M059J (cell line): ENCODE data around the gene TMOD1. TPM values are rescaled to one million over a fixed set of nuclear protein-coding genes. Genes with fewer than 3 reads are reported as not detected.

Source experiments
- DNase-seq: peaks from one replicate; pipeline ENCODE4 v3.0.0-alpha.2; 2012; ENCODE audit warnings: low read depth
- total RNA-seq: library from RNA; depleted of rRNA; stranded (reverse); fragments of >200 nt; shearing (Covaris generic); gene quantifications from 2 replicates; pipeline ENCODE4 v1.2.3, GENCODE V29; 2014

The TMOD1 gene
- total RNA-seq, 1 experiment from 2014 or later: 2.4 TPM

GRCh38 chr9:97517331-97518089, 16.0 kb downstream of the TMOD1 start:
- DNase-seq: no peak

DNA sequence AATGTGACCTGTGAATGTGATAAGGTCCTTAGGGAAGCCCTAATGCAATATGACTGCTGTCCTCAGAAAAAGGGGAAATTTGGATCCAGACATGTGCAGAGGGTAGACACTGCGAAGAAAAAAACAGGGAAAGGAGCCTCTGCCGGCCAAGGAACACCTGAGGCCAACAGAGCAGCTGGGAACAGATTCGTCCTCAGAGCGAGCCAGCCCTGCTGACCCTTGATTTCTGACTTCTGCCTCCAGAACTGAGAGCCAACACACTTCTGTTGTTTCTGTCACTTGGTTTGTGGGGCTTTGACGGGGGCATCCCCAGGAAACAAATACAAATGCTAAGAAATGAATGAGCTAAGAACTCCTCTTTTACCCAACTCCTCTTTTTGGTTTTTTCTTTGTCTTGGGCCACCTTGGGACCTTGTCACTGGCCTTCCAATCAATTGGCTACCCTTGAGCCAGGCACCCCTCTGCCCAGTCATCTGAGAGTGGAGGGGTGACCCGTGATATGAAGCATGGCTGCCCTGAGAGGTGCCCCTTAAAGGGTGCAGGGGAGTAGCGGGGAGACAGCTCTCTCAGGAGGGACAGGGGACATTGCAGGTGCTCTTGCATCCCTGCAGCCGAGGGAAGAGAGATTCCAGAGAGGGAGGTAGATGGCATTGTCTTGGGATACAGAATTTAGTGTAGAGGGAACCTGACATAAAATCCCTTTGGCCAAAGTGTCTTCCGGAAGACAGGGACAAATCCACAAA, 16.9 kb downstream of the TMOD1 start:
- no peak for DNase-seq

DNA sequence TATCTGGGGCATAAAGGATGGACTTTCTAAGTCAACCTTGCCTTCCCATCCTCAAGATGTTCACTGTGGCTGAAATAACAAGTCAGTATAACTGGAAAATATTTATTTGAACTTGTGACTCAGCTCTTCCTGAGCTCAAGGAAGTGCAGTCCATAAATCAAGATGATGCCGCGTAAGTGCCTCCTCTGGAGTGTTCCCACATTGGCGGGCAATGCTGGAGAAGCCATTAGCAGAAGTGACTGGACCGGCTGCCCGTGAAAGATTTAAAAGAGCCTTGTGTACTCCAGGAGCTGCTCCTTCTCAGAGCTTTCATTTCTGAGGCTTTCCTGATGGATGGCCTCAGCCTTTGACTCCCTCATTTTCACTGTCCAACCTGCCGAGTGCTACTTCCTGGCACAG, 17.4 kb downstream of the TMOD1 start:
- DNase-seq: peak; percentile 97

GRCh38 chr9:97519441-97519970, 18.0 kb downstream of the TMOD1 start:
- no peak for DNase-seq

DNA sequence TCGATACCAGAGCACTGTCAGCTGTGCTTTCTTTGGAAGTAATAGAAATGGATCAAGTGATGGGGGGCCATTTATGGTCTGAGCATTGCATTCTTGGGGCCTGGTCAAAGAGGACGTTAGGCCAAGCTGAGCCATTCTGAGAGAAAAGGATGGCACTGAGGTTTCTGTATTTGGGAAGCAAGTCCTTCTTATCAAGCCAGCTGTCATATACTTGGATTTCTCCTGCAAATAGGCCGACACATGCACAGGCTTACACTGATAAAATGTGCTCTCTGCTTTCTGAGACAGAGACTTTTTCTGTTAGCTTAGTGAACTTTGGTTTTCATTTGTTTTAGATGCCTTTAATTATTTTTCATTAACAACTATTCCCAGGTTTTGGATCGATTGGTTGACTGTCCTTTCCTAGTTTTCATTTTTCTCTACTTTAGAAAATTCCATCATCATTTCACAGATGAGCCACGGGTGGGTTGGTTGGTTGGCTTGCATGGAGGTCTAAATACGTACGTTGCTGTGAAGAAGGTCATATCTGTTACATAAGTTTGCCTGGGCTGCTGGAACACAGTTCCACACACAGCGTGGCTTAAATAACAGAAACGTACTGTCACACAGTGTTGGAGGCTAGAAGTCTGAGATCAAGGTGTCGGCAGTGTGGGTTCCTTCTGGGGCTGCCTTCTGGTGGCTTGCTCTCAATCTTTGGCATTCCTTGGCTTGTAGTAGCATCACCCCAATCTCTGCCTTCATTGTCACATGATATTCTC, 20.3 kb downstream of the TMOD1 start:
- no peak for DNase-seq

DNA sequence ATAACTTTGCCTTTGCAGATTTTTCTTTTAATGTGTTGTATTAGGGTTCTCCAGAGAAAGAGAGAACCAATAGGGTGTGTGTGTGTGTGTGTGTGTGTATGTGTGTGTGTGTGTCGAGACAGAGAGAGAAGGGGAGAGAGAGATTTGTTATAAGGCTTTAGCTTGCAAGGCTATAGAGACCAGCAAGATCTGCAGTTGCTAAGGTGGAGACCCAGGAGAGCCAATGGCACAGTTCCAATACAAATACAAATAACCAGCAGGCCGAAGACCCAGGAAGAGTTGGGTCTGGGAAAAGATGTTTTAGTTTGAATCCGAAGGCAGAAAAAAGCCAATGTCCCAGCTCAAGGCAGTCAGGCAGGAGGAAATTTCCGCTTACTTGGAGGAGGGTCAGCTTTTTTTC, 23.0 kb downstream of the TMOD1 start:
- DNase-seq: no peak

DNA sequence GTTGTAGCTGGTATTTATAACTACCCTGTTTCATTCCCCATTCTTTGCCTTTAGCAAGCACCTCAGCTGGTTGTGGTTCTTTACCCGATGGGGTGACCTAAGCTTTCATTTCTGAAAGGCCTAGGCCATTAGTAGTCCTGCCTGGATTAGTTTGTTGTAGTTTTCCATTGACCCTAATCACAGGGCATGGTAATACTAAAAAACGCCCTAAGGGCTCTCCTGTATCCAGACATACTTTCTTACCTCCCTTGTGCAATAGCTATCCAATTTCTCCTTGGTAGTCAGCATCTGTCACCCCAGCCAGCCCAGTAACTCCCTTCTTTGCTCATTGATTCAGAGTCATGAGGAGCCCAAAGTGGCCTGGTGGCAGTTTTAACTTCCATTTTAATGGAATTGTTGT, 24.0 kb downstream of the TMOD1 start:
- peak; percentile 98 for DNase-seq

DNA sequence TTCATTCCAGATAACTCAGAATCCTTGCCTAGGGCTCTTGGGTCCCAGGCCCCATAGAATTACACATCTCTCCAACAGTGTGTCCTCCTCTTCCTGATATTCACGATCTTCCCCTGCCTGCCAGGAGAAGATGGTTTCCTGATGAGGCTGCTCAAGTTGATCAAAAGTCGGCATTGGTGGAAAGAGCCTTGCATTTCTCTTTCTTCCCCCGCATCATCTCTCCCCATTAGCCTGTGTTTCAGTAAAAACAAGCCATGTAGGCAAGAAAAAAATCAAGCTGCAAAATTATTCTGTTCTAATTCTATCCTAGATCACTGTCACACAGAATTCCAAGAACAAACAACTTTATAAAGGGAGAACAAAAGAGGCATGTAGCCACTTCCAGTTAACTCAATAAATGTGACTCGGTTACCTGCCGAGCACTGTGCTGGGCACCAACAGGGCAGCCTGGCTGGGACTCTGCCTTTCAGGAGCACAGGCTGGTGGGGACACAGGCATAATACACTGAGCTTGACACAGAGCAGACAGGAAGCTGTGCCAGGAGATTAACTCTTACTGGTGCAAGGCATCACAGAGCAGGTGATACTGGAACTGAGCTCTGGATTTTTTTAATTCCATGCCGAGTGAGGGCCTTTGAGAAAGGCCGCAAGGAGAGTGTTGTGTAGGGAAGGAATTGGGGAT, 25.6 kb downstream of the TMOD1 start:
- no peak for DNase-seq

DNA sequence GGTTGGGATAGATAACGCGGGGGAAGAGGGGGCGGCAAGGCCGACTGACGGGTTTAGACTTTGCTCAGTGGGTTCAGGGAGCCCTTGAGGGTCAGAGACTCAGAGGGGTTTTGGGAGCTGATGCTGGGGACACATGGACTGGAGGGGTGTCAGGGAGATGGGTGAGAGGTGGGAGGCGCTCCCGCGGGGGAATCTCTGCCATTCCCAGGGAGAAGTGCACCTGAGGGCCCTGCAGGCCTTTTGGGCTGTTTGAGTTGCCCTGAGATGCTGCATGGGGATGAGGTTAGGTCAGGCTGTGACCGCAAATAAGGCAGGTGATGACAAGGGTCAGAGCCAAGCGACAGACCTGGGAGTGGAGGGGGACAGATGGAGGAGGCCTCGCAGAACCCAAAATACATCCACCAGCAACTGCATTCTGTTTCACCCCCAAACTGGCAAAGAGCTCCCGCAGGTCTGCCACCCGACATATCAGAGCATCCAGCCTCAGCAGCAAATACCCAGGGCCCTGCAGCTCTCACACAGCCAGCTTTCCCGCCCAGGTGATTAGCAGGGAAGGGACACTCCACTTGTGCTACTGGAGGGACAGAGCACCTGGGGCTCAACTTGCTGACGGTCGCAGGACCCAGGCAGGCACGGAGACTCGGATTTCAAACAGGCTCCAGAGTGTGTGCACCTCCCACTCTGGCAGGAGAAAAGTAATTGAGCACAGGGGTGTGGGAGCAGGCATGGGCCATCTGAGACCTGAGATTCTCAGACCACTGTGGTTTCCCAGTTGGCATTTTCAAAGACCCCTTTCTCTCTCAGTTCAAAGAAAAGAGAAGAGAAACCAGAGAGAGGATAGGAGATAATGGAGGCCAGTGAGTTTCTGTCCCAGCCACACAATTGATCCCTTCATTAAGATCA, 26.4 kb downstream of the TMOD1 start:
- DNase-seq: no peak

- no peak for DNase-seq
Measured at GRCh38 chr9:97528529-97529230, 27.2 kb downstream of the TMOD1 start.

- peak; percentile 42 for DNase-seq
Measured at GRCh38 chr9:97529363-97530076, 28.1 kb downstream of the TMOD1 start.

- DNase-seq: no peak
Measured at GRCh38 chr9:97531888-97532376, 30.5 kb downstream of the TMOD1 start.

DNA sequence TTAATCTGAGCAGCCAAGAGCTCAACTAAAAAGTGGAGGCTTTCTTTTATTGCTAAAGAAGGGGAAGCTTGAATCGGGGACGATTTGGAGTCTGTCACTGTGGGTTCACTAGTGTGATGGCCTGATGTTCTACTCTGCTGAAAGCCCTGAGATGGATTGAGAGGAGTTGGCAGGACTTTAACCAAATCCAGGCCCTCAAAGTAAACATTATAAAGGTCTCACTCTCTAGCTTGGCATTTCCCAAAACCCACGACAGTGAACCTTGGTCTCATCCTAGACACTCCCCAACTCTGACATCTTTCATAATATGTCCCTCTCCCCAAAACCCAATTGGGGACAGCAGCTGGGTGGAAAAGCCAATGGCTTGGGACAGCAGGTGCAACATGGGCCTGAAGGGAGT, 32.7 kb downstream of the TMOD1 start:
- DNase-seq: no peak

GRCh38 chr9:97534961-97535594, 33.6 kb downstream of the TMOD1 start:
- DNase-seq: no peak

GRCh38 chr9:97535771-97536170, 34.3 kb downstream of the TMOD1 start:
- DNase-seq: no peak

GRCh38 chr9:97536480-97536879, 35.0 kb downstream of the TMOD1 start:
- DNase-seq: no peak

GRCh38 chr9:97543561-97543960, 42.1 kb downstream of the TMOD1 start:
- DNase-seq: no peak

DNA sequence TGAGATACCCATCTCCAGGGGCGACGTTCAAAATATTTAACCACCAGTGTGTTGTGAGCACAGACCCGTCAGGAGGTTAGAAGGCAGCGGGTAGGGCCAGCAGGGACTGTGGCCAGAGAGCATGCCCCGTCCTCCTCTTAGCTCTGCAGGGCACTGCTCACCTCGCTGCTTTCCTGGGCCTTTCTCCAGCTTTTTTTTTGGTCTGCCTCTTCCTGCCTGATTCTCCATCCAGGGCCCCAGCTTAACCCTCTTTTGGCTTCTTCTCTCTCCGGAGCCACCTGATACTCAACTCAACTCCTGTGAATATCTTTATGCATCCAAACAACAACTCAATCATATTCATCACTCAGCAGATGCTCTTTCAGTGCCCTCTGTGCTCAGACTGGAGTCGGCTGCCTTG, 44.0 kb downstream of the TMOD1 start:
- no peak for DNase-seq
